Measurements from ENCODE around the gene CSRP3. TPM values are rescaled to one million over a fixed set of nuclear protein-coding genes. Genes with fewer than 3 reads are reported as not detected.

Gene CSRP3
- total and polyA plus RNA-seq, 2 experiments from 2014 or later: not detected

GRCh38 chr11:19218216-19218615 is 16.4 kb upstream of the CSRP3 start:
- Mint-ChIP-seq H3K27me3 (ENCODE audit: insufficient read depth, low read depth, poor library complexity) (no peaks in the 10 kb centered on the region), H3K4me3 (no peak overlapping the region), H3K36me3 (ENCODE audit: low read depth) (peaks cover 12% of the 10 kb centered on the region), H3K4me1 (peaks cover 6% of the 10 kb centered on the region; the same call in 2 of the 3 replicates), H3K27ac (no peak overlapping the region), H3K9me3 (no peaks in the 10 kb centered on the region)
- H2AFZ ChIP-seq: no peak overlapping the region; the same call in 1 of the 2 replicates
- no peak overlapping the region for H3K4me3 ChIP-seq
- DNase-seq (ENCODE audit: low spot score) (no peak), ATAC-seq (no peak)
- H3K4me2 ChIP-seq: no peak overlapping the region
- H3K4me1 ChIP-seq (ENCODE audit: insufficient read depth): 0 out of 2 replicates have a peak, but pooled peaks cover 3% of the 10 kb centered on the region
- H3K36me3 ChIP-seq (ENCODE audit: insufficient read depth): no peaks in the 10 kb centered on the region
- no peaks in the 10 kb centered on the region for H4K20me1 ChIP-seq (replicated peaks; ENCODE audit: insufficient read depth)
- no peaks in the 10 kb centered on the region for H3K9me2 ChIP-seq (ENCODE audit: insufficient read depth)
- no peaks in the 10 kb centered on the region for H3K27me3 ChIP-seq (ENCODE audit: insufficient read depth)
- TF ChIP-seq STAT1 (IDR thresholded peaks at IDR 0.05; ENCODE audit: unreplicated experiment): no peak
- TF ChIP-seq, protein P1, sequence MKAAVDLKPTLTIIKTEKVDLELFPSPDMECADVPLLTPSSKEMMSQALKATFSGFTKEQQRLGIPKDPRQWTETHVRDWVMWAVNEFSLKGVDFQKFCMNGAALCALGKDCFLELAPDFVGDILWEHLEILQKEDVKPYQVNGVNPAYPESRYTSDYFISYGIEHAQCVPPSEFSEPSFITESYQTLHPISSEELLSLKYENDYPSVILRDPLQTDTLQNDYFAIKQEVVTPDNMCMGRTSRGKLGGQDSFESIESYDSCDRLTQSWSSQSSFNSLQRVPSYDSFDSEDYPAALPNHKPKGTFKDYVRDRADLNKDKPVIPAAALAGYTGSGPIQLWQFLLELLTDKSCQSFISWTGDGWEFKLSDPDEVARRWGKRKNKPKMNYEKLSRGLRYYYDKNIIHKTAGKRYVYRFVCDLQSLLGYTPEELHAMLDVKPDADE (IDR thresholded peaks at IDR 0.05): no peak
- TF ChIP-seq EZH2 (IDR thresholded peaks at IDR 0.05; ENCODE audit: low read depth, unreplicated experiment): no peak
- no peak for TF ChIP-seq ZNF331 (CRISPR knock-in tag; IDR thresholded peaks at IDR 0.05; ENCODE audit: low read depth)
- no peak for TF ChIP-seq ZNF462 (CRISPR knock-in tag; IDR thresholded peaks at IDR 0.05)
- TF ChIP-seq ZNF114 (CRISPR knock-in tag; IDR thresholded peaks at IDR 0.05): no peak
- no peak for TF ChIP-seq POLR2AphosphoS5 (IDR thresholded peaks at IDR 0.05; ENCODE audit: low read depth)
- no peak for TF ChIP-seq NANOG (IDR thresholded peaks at IDR 0.05; ENCODE audit: borderline replicate concordance)
- no peak for TF ChIP-seq EZH2phosphoT487 (IDR thresholded peaks at IDR 0.05; ENCODE audit: unreplicated experiment)
- TF ChIP-seq, protein P2, sequence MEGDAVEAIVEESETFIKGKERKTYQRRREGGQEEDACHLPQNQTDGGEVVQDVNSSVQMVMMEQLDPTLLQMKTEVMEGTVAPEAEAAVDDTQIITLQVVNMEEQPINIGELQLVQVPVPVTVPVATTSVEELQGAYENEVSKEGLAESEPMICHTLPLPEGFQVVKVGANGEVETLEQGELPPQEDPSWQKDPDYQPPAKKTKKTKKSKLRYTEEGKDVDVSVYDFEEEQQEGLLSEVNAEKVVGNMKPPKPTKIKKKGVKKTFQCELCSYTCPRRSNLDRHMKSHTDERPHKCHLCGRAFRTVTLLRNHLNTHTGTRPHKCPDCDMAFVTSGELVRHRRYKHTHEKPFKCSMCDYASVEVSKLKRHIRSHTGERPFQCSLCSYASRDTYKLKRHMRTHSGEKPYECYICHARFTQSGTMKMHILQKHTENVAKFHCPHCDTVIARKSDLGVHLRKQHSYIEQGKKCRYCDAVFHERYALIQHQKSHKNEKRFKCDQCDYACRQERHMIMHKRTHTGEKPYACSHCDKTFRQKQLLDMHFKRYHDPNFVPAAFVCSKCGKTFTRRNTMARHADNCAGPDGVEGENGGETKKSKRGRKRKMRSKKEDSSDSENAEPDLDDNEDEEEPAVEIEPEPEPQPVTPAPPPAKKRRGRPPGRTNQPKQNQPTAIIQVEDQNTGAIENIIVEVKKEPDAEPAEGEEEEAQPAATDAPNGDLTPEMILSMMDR (conservative IDR thresholded peaks at IDR 0.05; ENCODE audit: low read depth in 2 of 2): no peak
- TF ChIP-seq JUNB (IDR thresholded peaks at IDR 0.05; ENCODE audit: unreplicated experiment): no peak
- no peak for TF ChIP-seq CREB1 (CRISPR knock-in tag; IDR thresholded peaks at IDR 0.05; ENCODE audit: low read depth)
- H3K27ac ChIP-seq (ENCODE audit: low read depth): no peak overlapping the region
- no peaks in the 10 kb centered on the region for H3F3A ChIP-seq (replicated peaks; ENCODE audit: low read depth)
- no peaks in the 10 kb centered on the region for H3K79me2 ChIP-seq (replicated peaks; ENCODE audit: insufficient read depth)
